C4-2B (cell line): ENCODE results near the gene IGF1.

ENCODE experiments used
- ZFX ChIP-seq: fragments of 450-650 bp; IDR thresholded peaks from 2 replicates; pipeline ENCODE4 v1.6.1; 2017
- TF ChIP-seq, protein P1 (sequence below): fragments of 450-650 bp; conservative IDR thresholded peaks from 2 replicates; pipeline ENCODE4 v1.5.1; 2017; ENCODE audit warnings: mild to moderate bottlenecking

DNA sequence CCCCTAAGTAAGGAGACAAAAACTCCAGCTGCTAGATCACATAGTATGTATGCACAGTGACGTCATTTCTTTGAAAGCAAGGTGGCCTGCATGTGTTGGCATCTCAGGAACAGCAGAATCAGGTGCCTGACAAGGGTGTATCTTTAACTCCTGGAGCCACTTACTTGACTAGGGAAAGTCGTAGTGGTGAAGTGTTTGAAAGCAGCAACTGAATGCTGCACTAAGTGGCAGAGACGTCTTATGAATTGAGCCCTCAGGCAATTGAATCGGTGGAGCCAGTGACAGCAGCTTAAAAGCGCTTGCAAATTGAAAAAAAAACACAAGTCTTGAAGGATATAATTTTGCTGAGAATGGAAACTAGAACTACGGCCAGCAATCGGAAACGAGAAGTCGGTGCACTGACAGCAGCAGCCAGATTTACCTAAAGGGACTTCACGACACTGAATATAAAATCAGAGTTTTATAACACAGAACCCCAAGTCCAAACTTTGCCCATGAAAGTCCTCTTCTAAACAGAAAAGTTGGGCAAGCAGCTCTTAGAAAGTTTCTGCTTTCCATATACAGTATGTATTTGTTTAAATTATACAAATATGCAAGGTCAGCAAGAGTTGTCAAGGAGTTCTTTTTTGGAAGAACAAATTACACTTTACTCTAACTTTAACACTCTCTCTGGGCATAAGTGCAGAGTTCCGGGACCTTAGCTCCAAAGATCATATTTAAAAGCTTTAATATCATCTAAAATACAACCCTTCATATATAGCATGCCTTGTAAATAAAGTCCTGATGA lies 1.1 kb downstream of the IGF1 start:
- TF ChIP-seq, protein P1, sequence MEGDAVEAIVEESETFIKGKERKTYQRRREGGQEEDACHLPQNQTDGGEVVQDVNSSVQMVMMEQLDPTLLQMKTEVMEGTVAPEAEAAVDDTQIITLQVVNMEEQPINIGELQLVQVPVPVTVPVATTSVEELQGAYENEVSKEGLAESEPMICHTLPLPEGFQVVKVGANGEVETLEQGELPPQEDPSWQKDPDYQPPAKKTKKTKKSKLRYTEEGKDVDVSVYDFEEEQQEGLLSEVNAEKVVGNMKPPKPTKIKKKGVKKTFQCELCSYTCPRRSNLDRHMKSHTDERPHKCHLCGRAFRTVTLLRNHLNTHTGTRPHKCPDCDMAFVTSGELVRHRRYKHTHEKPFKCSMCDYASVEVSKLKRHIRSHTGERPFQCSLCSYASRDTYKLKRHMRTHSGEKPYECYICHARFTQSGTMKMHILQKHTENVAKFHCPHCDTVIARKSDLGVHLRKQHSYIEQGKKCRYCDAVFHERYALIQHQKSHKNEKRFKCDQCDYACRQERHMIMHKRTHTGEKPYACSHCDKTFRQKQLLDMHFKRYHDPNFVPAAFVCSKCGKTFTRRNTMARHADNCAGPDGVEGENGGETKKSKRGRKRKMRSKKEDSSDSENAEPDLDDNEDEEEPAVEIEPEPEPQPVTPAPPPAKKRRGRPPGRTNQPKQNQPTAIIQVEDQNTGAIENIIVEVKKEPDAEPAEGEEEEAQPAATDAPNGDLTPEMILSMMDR: no peak
- TF ChIP-seq ZFX: no peak
